Activated CD8-positive, alpha-beta memory T cell treated with anti-CD3 and anti-CD28 coated beads, Interleukin-2, amount 10 ng/mL, durations not matched to agents 7 days and 5 days (primary cell): ENCODE results near the gene SLC17A9. TPM values are rescaled to one million over a fixed set of nuclear protein-coding genes. Genes with fewer than 3 reads are reported as not detected.
A peak's percentile ranks its signal among the peaks of the same experiment; 100 is the strongest.

ENCODE experiments used
- ATAC-seq: fragments of 150-1000 bp; cut with Tn5 transposase; one replicate; pipeline ENCODE4 v1.10.0; 2021; ENCODE audit warnings: moderate library complexity
- CTCF ChIA-PET: fragments of 350-600 bp; sonication (Branson Sonifier 250); formaldehyde crosslinking; loops from one replicate; lab custom pipeline; 2021; ENCODE audit warnings: antibody characterized with exemption; lab: Charles Lee
- DNase-seq: peaks from one replicate; pipeline ENCODE4 v3.0.0-alpha.2; 2020
- H3K27ac Mint-ChIP-seq: one replicate; pipeline ENCODE4 v1.8.0; 2021; ENCODE audit warnings: mild to moderate bottlenecking, mixed read lengths
- H3K27me3 Mint-ChIP-seq: one replicate; pipeline ENCODE4 v1.8.0; 2021; ENCODE audit warnings: mixed read lengths
- H3K36me3 Mint-ChIP-seq: one replicate; pipeline ENCODE4 v1.8.0; 2021; ENCODE audit warnings: mild to moderate bottlenecking, mixed read lengths
- H3K4me1 Mint-ChIP-seq: one replicate; pipeline ENCODE4 v1.8.0; 2021; ENCODE audit warnings: mixed read lengths
- H3K4me3 Mint-ChIP-seq: one replicate; pipeline ENCODE4 v1.8.0; 2021; ENCODE audit warnings: mild to moderate bottlenecking, moderate library complexity, mixed read lengths
- H3K9me3 Mint-ChIP-seq: one replicate; pipeline ENCODE4 v1.8.0; 2022; ENCODE audit warnings: low read depth, mixed read lengths
- total RNA-seq, 2 experiments: library from RNA; stranded (reverse); gene quantifications; one replicate each; pipeline ENCODE4 v1.2.3, GENCODE V29; 2021

The SLC17A9 gene
- total RNA-seq, 2 experiments from 2014 or later, result 26.1 to 34.1 TPM

GRCh38 chr20:62923669-62924441 lies 28.7 kb upstream of the SLC17A9 start:
- Mint-ChIP-seq H3K4me3 (peak overlapping the region; percentile 88), H3K27me3 (no peaks in the 10 kb centered on the region), H3K4me1 (peaks cover 72% of the 10 kb centered on the region), H3K27ac (peak overlapping the region; percentile 94), H3K9me3 (no peaks in the 10 kb centered on the region), H3K36me3 (peaks cover 9% of the 10 kb centered on the region)
- ATAC-seq, result no peak
- no peak for DNase-seq
- CTCF ChIA-PET, result interaction anchor here (1.5 to 18.3 kb wide), 4 partner anchors 13 to 86 kb away, joined by 4 to 268 read pairs (median 28); partner anchors contain the start of gene GID8

DNA sequence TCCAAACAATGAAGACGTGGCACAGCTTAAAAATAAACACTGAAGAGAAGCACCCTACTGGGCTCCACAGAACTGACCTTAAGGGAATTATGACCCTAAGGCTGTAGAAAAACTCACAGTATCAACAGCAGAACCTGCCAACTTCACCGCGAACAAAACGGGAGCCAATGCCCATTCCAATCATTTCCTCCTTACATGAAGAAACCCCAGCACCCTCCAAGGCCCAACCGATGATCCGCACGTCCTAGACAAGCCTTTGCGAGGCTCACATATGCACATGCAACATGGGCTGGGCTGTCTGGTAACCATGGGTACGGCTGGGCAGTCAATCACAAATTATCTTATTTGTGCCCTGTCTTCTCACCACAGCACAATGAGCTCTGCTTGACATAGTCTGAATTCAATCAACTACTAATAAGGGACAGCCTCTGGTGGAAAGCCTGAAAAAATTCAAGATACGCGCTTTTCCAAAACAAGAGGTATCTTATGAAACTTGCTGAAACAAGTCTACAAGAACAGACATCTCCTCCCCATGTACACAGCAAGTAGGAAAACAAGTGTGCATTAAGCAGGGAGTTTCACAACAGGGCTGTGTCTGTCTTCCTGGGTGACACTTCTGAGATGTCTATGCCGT lies 27.9 kb upstream of the SLC17A9 start:
- CTCF ChIA-PET, result interaction anchor here (0.6 to 18.3 kb wide), 5 partner anchors 11 to 85 kb away, joined by 3 to 268 read pairs (median 4); partner anchors contain the start of gene GID8
- Mint-ChIP-seq H3K4me1 (peaks cover 68% of the 10 kb centered on the region), H3K27ac (peak overlapping the region; percentile 94), H3K36me3 (peaks cover 9% of the 10 kb centered on the region), H3K27me3 (no peaks in the 10 kb centered on the region), H3K4me3 (peak overlapping the region; percentile 88), H3K9me3 (no peaks in the 10 kb centered on the region)
- DNase-seq (peak; percentile 65), ATAC-seq (no peak)

DNA sequence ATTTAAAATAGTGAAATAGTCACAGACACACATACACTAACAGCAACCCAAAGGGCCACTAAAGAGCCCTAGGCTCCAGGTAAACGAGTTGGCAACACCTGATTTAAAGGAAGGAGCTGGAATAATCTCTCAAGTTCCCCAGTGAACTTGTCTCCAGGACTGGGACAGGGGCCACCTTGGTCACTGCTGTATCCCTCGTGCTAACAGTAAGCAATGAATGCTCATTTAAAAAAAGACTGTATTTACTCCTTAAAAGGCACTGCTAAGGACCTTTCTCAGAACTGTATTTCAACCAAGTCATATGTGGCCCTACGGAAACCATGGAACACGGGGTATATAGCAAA lies 27.5 kb upstream of the SLC17A9 start:
- H3K4me1 Mint-ChIP-seq, result peaks cover 67% of the 10 kb centered on the region
- no peaks in the 10 kb centered on the region for H3K27me3 Mint-ChIP-seq
- no peak for ATAC-seq
- H3K36me3 Mint-ChIP-seq, result peaks cover 11% of the 10 kb centered on the region
- H3K9me3 Mint-ChIP-seq, result no peaks in the 10 kb centered on the region
- no peak for DNase-seq
- H3K4me3 Mint-ChIP-seq, result peak overlapping the region; percentile 88
- CTCF ChIA-PET, result interaction anchor here (0.6 to 18.3 kb wide), 5 partner anchors 11 to 84 kb away, joined by 3 to 268 read pairs (median 4); partner anchors contain the start of gene GID8
- peak overlapping the region; percentile 94 for H3K27ac Mint-ChIP-seq

DNA sequence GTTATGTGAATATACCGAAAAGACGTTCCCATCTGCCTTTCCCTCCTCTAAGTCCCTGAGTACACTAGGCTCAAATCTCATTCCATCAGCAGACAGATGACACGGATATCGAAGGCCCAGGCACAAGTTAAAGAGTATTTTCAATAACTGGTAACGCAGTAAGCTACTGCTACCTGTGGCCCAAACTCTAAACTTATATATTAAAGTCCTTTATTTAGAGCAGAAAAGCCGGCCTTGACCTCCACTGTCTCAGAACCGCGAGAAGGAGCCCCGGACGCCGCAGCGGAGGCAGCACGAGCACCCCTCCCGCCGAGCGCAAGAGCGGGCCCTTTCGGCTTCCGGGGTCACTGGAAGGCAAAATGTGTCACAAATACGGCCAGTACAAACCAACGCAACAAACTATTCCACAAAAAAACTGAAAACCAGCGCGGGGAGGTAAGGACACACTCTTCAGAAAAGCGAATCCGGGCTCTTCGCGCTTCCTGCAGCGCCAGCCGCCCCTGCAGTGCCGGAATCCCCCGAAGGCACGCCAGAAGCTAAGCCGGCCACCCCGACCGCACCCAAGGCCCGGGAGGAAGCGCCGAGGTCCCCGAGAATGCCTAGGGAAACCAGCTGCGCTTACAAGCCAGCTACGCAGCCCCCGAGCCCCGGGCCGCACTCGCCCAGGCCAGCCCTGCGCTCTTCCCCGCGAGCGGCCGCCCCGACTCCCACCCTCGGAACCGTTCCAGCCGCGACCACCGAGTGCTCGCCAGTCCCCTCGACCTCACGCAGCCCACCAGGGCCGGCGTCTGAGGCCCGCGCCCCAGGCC lies 26.9 kb upstream of the SLC17A9 start:
- Mint-ChIP-seq H3K4me1 (peaks cover 67% of the 10 kb centered on the region), H3K36me3 (peaks cover 10% of the 10 kb centered on the region), H3K27ac (peak overlapping the region; percentile 94), H3K9me3 (no peaks in the 10 kb centered on the region), H3K4me3 (peak overlapping the region; percentile 88), H3K27me3 (no peaks in the 10 kb centered on the region)
- DNase-seq (peak; percentile 70), ATAC-seq (peak; percentile 4)
- CTCF ChIA-PET, result interaction anchor here (1.5 to 18.3 kb wide), 5 partner anchors 11 to 84 kb away, joined by 4 to 268 read pairs (median 7); partner anchors contain the start of gene GID8

DNA sequence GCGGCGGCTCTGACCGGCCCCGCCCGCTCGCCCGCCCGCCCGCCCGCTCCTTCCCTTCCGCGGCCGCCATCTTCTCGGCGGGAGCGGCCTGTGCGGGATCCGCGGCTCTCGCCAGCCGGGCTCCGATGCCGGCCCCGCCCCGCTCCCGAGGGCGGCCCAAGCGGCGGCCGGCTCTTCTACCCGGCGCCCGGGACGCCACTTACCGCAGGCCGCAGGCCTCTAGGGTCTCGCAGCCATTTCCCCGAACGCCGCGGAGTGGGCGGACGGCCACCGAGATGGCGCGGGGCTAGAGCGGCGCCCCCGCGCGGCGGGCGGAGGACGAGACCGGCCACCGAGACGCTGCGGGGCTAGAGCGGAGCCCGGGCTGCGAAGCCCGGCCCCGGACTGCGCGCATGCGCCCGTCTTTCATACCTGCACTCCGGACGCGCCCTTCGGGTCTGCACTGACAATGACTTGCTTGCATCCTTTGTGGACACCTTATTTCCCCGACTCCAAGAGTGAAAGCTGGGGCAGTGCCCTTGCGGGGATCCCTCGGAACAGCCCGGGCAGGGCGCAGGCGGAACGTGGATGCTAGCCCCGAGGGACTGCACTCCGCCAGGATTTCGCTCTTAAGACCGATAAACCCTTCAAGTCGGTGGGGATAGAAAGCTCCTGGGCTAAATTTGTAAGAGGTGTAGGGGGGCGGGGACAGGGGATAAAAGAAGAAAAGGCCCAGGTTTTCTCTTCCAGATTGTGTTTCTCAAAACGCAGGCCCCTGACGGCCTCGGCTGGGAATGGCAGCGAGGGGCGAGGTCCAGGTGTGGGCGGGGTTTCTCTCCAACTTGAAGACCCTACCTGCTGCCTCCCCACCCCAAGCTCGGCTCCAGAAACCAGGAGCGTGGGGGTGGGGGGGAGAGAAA lies 26.0 kb upstream of the SLC17A9 start, which contains the start of gene DIDO1:
TSS of gene DIDO1 (minus strand) at position 277 of the 899 bp plus-strand sequence.
- Mint-ChIP-seq H3K4me3 (peak within 1 kb of the TSS; percentile 88), H3K27ac (peak within 1 kb of the TSS; percentile 94), H3K9me3 (no peaks in the 10 kb centered on the region), H3K27me3 (no peaks in the 10 kb centered on the region), H3K36me3 (peaks cover 8% of the 10 kb centered on the region), H3K4me1 (peaks cover 68% of the 10 kb centered on the region)
- ATAC-seq (peak; percentile 75), DNase-seq (peak; percentile 92)
- CTCF ChIA-PET, result interaction anchor here (0.7 to 18.3 kb wide), 7 partner anchors 9 to 83 kb away, joined by 3 to 268 read pairs (median 7); partner anchors contain the start of gene GID8

DNA sequence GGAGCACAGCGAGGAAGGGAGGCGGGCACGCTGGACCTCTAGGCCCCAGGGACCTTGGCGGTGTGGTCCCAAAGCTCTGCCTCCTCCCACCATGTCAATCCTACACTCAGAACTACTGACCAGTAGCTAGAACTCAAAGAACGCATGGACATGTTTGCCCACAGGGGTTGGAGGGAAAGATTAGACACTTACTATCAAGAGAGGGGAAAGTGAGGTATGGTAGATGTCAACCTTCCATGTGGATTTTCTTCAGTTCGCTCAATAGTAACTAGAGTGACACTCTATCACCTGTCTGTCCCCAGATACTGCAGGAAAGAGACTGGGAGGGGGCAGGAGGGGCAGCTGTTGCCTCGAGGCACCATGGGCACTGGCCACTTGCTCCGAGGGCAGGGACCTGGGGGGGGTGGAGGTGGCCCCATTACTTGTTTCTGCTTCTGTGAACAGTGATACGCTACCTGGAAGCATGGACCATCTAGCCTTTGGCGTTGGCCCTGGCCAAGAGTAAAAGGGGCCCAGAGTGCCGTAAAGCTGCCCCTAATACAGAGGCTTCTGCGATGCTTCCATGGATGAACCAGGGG lies 25.3 kb upstream of the SLC17A9 start:
- DNase-seq (no peak), ATAC-seq (no peak)
- Mint-ChIP-seq H3K36me3 (peaks cover 8% of the 10 kb centered on the region), H3K4me3 (peak overlapping the region; percentile 88), H3K27ac (peak overlapping the region; percentile 89), H3K4me1 (peaks cover 68% of the 10 kb centered on the region), H3K9me3 (no peaks in the 10 kb centered on the region), H3K27me3 (no peaks in the 10 kb centered on the region)
- CTCF ChIA-PET, result interaction anchor here (1.0 to 18.3 kb wide), 6 partner anchors 9 to 82 kb away, joined by 3 to 268 read pairs (median 14); partner anchors contain the start of gene GID8

DNA sequence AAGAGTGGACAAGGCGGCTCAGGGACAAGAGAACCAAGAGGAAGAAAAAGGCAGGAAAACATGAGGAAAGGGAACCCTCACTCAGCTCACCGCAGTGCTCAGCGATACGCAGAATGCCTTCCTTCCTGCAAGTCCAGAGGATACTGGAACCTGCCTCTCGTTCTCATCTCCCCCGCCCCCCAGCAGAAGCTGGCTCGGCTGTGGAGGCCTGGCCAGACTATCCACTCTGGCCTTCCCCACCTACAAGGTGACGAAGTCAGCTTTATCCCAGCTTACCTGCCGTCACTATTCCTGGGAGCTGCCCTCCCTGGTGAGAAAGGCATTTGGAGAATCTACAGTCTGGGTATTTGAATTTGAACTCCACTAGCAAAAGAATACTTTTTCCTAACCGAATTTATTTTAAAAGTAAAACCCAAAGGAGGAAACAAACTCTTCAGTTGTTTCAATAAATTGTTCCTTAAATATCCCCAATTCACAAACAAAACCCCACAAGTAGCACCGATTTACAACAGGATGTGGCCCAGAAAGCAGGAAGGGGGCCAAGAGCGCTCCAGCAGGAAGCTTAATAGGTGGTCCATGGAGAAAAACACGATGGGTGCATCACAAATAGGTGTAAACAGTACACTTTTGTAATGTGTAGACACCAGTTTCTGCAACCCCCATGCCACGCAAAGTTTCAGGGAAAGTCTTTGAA lies 24.1 kb upstream of the SLC17A9 start:
- Mint-ChIP-seq H3K4me3 (peak overlapping the region; percentile 85), H3K27me3 (no peaks in the 10 kb centered on the region), H3K36me3 (peaks cover 7% of the 10 kb centered on the region), H3K27ac (peak overlapping the region; percentile 88), H3K9me3 (no peaks in the 10 kb centered on the region), H3K4me1 (peaks cover 68% of the 10 kb centered on the region)
- DNase-seq, result no peak
- CTCF ChIA-PET, result interaction anchor here (1.0 to 18.3 kb wide), 5 partner anchors 8 to 44 kb away, joined by 3 to 268 read pairs (median 20); partner anchors contain the start of gene GID8
- no peak for ATAC-seq

- Mint-ChIP-seq H3K9me3 (no peaks in the 10 kb centered on the region), H3K27ac (peak overlapping the region; percentile 88), H3K4me3 (peak overlapping the region; percentile 85), H3K4me1 (peaks cover 64% of the 10 kb centered on the region), H3K36me3 (peaks cover 7% of the 10 kb centered on the region), H3K27me3 (no peaks in the 10 kb centered on the region)
- ATAC-seq (peak; percentile 56), DNase-seq (peak; percentile 74)
- CTCF ChIA-PET, result interaction anchor here (1.0 to 18.3 kb wide), 4 partner anchors 7 to 44 kb away, joined by 3 to 268 read pairs (median 28); partner anchors contain the start of gene GID8
Observed at GRCh38 chr20:62929051-62929538, 23.4 kb upstream of the SLC17A9 start.

- DNase-seq (no peak), ATAC-seq (no peak)
- H3K4me3 Mint-ChIP-seq, result no peak overlapping the region
- H3K4me1 Mint-ChIP-seq, result peaks cover 54% of the 10 kb centered on the region
- H3K36me3 Mint-ChIP-seq, result peaks cover 3% of the 10 kb centered on the region
- H3K27ac Mint-ChIP-seq, result no peak overlapping the region
- no peaks in the 10 kb centered on the region for H3K27me3 Mint-ChIP-seq
- no peaks in the 10 kb centered on the region for H3K9me3 Mint-ChIP-seq
- CTCF ChIA-PET, result no interaction called here
Observed at GRCh38 chr20:62931464-62931863, 21.0 kb upstream of the SLC17A9 start.

DNA sequence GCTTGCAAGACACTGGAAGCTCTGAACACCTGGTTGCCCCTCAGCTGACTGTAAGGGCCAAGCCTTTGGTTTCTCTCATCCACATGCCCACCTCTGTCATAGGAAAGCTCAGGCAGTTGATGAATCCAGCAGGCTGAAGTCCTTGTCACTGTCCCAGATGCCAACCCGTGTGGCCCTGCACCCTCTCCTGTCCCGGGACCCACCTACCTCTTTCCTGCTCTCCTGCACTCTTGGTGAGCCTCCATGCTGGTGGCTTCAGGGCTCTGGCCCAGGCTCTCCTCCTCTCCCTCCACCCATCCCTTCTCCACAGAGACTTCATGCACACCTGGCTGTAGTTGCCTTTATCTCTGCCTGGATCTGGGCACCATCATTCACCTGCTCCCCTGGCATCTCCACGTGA lies 18.5 kb upstream of the SLC17A9 start:
- Mint-ChIP-seq H3K4me3 (no peak overlapping the region), H3K27ac (no peak overlapping the region), H3K4me1 (peaks cover 41% of the 10 kb centered on the region), H3K27me3 (no peaks in the 10 kb centered on the region), H3K9me3 (no peaks in the 10 kb centered on the region), H3K36me3 (peaks cover 10% of the 10 kb centered on the region)
- no peak for DNase-seq
- ATAC-seq, result no peak
- CTCF ChIA-PET, result interaction anchor here (1.0 to 6.4 kb wide), 6 partner anchors 8 to 75 kb away, joined by 3 to 53 read pairs (median 11); partner anchors contain the start of gene DIDO1
